GM21447 (cell line): ENCODE measurements around the gene SLC10A1.

ENCODE experiments used
- ATAC-seq: cut with Tn5 transposase; IDR thresholded peaks from one replicate; pipeline ENCODE4 v1.9.1; 2021; ENCODE audit not compliant: unreplicated experiment

Gene SLC10A1

DNA sequence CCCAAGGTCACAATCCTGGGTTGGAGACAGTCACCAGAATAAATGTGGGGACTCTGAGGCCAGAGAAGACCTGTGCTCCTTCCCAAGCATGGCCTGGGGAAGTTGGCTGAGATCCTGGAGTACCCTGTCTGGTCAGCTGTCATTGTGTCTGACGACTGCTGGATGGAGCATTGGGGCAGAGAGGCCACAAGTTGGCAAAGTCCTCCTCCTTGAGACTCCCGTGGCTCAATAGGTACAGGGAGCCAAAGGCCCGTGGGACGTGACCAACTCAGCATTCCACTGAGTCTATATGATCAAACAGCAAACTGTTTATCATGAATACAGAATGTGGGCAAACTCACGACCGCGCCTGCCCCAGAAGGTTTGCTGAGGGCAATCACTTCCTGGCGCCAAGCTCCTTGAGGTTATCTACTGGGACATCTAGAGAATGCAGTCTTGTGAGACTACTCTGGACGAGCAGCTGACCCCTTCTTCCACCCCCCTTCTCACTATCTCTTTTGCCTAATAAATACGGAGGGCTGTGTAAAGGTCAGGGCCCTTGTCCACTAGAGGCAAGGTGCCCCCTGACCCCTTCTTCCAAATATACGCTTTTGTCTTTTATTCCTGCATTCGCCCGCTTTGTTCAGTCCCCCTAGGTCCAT is 14.3 kb upstream of the SLC10A1 start:
- no peak for ATAC-seq

DNA sequence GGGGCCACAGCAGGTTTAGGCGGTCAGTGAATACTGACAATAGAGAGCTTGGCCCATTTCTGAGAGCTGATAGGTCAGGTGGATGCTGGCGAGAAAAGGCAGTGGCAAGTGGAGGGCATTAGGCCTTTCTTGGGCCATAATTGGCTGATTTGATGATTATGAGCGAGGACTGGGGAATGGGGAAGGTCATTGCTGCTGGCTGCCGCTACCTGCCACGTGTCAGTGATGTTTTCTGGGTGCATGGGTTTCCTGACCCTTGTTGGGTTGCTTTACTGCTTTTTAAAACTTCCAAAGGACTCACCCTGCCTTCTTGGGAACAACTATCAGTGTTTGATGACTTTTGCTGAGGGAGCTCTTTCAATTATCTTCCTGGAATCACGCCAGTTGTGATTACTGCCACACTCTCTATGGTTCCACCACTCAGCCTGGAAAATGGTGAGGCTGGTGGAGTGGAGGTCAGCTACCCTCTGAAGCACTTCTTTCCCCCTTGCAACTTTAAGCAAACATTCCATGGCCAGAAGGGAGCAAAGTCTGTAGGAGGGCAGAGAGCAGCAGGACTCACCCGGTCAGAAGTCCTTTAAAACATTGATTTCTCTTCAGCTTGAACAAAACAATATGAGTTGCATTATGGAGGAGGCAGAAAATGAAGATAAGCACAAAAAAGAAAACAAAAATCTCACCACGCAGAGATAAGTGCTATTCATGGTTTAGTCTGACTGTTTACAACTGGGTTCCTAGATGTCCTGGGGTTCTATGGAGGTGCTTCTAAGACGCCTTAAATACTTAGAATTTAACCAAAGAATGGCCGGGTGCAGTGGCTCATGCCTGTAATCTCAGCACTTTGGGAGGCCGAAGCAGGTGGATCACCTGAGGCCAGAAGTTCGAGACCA is 12.1 kb upstream of the SLC10A1 start:
- no peak for ATAC-seq

DNA sequence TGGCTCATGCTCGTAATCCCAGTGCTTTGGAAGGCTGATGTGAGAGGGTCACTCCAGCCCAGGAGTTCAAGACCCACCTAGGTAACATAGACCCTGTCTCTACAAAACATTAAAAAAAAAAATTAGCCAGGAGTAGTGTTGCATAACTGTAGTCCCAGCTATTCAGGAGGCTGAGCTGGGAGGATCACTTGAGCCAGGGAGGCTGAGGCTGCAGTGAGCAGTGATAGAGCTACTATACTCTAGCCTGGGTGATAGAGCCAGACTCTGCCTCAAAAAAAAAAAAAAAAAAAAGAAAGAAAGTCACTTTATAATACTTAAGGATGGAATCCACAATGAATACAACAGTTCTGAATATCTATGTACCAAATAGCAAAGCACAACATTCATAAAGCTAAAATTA is 10.2 kb upstream of the SLC10A1 start:
- no peak for ATAC-seq

DNA sequence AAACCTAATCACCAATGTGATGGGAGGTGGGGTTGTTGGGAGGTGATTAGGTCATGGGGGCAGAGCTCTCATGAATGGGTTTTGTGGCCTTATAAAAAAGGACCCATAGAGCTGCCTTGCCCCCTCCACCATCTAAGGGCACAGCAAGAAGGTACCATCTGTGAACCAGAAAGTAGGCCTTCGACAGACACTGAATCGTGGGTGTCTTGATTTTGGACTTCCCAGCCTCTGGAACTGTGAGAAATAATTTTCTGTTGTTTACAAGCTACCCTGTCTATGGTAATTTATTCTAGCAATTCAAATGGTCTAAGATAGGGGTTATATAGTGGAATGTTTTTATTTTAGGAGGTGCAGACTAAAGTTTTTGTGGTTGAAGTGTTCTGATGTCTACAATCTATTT is 7.9 kb upstream of the SLC10A1 start:
- no peak for ATAC-seq

DNA sequence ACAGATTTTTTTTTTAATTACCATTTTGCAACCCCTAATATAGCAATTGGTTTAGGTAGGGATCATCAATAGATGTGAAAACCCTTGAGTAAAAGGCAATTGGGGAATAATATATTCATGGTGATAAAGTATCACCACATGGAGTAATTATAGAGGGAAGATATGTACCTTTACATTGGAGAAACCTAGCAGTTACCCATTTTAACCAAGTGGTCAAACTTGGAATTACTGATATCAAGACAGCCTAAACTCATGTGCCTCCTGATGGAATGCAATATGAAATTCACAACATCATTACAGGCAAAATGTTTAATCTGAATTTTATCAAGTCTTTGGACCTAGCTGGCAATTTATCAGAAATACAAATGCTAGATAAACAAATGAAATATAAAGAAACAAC is 6.7 kb upstream of the SLC10A1 start:
- no peak for ATAC-seq

DNA sequence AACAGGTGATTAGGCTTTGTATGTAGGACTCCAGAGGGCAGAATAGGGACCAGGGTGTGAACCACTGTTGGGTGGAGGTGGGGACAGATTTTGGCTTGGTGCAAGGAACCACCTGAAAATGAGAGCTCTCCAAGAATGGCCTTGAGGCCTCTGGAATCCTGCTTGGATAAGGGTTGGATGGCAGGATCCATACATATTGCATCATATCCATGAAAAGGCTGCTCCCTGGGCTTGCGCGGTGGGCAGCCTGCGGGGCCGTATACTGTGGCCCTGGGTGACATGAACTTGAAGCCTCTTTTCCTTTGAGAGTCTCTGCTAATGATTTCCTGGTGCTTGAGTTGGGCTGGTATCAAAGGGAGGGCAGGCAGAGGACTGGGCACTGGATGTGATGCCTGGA is 1.3 kb upstream of the SLC10A1 start:
- no peak for ATAC-seq

DNA sequence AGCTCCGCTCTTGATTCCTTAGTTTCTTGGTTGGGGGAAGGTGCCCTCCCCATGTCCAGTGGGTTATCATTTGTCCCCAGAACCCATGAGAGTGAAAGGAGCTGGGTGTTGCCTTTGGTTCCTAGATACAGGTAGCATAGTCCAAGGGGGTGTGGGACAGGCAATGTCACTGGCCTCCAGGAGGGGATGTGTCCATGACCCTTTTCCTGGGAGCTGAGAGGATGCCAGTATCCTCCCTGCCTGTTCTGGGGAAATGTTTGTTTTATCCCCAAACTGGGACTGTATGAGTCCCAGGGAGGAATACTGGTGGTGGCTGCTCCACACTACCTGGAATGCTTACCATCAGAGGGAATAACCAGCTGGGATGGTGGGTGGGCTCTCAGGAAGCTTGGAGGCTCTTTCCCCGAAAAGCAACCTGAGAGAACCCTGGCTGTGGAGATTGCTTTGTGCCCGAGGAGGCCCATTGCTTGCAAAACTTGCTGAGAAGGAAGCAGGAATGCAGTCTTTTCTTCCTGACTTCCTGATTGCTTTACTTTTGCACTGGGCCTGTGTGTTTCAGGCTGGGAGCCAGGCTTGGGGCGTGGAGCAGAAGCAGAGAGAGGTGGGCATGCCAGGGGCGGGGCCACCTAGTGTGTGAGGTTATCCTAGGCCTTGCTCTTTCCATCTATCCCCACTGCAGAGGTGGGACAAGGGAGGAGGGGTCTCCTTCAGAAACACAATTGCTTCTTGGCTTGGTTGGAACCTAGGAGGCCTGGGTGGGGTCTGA is 715 bp upstream of the SLC10A1 start:
- ATAC-seq: no peak

DNA sequence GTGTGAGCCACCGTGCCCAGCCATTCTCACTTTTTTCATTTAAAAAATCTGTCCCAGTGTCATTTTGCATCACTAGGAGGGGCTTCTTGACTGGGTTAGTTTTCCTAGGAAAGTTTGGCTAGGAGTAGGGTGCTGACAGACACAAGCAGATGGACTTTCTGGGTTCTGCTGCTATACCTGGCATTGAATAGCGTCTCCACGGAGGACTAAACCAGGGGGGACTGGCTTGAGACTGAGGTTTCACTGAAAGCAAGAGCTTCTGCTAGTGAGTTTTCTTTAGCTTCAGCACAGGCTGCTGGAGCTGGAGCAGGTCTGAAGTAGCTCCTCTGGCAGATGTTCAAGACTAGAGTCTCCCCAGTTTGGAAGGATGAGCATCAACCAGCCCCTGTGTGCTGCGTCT is 1.4 kb downstream of the SLC10A1 start:
- ATAC-seq: no peak

DNA sequence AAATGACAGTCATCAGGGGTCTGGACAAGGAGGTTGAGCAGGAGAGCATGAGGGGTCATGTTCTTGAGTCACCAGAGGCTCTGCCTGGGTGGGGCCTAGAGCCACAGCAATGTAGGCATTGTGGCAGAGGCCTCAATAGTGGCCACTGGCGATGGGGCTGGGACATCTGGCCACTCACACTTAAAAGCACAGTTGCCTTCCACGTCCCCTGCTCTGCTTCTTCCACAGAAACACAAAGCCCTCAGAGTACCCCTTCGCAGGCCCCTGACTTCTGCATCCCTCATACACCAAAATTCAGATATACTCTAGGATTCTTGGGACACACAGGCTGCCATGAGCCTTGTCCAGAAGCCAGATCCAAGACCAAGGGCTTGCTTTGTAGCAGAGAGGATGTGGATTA is 2.2 kb downstream of the SLC10A1 start:
- ATAC-seq: no peak

DNA sequence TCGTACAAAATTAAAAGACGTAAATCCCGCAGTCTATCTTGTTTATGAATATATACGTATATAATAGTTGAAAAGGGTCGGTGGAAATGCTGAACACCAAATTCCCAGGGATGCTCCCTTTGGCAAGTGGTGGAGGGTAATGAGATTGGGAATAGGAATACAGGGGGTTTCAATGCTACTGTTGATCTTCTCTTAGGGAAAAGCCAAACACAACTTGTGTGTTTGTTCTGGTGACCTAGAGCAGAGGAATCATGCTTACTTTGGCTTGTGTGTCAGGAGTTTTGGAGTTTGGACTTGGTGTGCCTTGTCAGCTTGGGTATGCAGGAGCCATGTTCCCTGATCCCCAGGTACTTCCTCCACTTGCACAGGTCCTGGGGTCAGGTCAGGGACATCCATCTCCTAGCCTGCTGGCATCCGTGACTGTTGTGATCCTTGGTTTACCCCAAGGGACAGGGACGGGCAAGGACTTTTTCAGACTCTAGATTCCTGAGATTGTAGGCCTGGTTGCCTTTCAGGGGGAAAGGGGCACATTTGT is 4.1 kb downstream of the SLC10A1 start:
- no peak for ATAC-seq

DNA sequence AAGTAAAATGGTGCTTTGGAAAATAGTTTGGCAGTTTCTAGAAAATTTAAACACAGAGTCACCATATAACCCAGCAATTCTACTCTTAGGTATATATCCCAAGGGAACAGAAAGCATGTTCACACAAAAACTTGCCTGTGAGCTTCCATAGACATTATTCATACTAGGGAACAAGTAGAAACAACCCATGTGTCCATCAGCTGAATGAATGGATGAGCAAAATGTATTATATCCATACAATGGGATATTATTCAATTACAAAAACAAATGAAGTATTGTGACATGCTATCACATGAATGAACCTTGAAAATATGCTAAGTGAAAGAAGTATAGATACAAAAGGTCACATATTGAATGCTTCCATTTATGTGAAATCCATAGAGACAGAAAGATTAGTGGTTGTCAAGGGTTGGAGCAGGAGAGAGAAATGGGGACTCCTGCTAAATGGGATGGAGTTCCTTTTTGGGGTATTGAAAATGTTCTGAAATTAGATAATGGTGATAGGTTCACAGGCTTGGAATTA is 7.9 kb downstream of the SLC10A1 start:
- ATAC-seq: no peak

DNA sequence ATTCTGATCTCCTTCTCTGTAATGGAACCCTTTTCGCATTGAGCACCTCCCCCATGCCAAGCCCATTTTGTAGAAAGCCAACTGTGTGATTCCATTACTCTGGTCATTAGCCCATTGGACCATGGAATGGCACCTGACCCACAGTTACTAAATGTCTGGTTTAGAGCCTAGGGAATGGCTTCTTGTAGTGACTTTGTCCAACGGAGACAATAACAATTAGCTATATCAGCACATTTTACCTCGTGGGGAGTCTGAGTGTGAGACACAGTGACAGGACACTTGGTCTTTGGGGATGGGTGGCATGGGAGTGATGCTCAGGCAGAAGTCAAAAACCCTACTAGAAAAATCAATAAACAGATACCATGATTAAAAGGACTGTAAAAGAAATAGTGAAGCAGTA is 10.4 kb downstream of the SLC10A1 start:
- no peak for ATAC-seq

DNA sequence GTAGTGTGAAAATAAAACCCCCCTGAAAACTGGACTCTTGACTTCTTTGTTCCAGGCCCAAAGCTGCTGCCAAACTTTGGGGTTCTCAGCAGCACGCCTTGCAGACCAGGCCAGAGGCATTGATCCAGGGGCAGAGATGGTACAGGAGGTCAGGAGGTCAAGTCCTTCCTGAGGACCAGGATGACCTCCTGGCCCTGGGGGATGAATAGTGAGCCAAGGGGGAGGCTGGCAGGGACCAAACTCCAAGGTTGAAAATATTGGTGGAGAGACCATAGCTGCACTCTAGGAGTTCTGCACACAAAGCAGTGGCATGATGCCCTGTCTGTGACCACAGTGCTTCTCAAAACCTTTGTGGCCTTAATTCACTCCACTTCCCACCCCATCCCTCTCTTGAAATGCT is 12.1 kb downstream of the SLC10A1 start:
- ATAC-seq: no peak

DNA sequence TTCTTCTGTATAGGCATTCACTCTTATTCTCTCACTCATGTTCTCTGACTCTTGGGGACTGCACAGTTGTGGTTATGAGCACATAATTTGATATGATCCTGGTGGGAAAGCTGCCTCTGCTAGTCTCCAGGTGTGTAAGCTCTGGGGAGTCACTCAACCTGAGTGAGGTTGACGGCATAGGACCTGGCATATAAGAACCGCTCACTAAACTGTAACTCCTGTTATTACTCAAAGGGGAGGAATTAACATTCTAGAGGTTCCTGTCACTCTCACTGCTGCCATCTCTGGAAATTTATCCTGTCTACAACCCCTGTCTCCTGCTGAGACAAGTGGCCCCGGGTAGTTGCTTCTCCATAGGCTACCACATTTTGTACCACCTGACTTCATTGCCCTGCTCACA is 16.1 kb downstream of the SLC10A1 start:
- no peak for ATAC-seq

DNA sequence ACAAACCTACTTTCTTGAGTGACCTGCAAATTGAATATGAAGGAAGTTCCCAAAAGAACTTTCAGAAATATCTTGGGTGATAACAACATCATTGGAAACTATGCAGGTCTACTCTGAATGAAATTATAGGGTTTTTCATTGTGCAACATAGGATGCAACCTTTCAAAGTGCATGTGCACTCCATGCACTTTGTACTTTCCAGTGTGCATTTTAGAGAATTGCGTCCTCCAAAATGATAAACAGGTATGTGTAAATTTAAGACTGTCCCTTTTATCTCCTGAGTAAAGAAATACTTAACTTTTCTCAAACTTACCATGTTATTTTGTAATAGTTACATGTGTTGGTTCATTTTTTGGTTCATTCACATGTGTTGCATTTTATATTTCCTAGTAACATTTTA is 16.9 kb downstream of the SLC10A1 start:
- ATAC-seq: no peak

DNA sequence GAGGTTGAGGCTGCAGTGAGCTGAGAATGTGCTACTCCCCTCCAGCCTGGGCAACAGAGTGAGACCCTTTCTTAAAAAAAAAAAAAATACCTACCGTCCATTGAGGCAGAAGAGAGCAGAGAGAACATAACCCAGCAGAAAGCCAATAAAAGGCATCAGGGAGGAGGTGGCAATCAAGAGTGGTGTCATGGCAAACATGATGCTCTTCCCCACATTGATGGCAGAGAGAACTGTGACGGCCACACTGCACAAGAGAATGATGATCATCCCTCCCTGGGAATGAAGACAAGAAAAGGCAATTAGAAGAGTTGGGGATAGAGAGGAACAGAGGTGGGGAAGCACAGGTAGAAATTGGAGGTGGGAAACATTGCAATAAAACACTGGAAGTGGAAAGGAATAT is 18.0 kb downstream of the SLC10A1 start:
- ATAC-seq: no peak

DNA sequence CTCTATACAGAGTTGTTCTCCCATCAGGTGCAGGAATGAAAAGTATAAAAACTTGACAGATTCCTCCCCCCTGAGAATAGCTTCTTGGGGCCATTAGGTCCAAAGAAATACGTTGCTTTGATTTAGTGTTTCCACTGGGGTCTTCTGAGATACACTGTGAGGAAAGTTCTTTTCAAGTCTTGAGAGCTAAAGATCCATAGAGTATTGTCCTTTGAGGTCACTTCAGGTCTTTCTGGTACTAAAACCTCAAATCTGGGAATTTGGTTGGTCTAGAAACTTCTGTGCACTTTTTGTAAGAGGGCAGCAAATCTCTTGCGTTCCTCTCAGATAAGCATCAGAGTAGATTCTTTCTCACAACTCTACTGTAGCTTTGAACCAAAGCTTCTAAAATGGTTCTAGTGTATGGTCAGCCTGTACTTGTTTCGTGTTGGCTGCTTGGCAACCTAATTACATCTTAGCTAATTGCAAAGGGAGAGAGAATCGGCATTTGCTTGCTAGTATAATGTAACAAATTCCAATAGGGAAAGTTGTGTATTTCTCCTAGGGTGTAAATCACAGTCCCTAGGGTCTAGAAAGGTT is 20.1 kb downstream of the SLC10A1 start:
- no peak for ATAC-seq

DNA sequence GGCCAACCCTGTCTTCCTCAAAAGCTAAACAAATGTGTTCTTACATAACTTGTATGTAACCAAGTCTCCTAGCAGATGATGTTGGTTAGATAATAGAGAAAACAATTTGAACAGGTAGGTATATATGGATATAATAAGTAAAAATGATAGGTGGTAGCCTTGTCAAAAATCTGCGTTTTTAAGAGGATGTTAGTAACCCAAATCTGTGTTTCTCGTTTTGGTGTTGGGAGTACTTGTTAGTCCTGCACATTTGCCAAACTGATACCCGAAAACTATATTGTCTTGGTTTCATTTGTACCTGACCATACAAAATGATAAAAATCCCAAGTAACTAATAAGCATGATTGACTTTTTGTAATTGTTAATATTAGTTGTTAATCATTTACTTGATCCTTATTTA is 22.0 kb downstream of the SLC10A1 start:
- no peak for ATAC-seq

DNA sequence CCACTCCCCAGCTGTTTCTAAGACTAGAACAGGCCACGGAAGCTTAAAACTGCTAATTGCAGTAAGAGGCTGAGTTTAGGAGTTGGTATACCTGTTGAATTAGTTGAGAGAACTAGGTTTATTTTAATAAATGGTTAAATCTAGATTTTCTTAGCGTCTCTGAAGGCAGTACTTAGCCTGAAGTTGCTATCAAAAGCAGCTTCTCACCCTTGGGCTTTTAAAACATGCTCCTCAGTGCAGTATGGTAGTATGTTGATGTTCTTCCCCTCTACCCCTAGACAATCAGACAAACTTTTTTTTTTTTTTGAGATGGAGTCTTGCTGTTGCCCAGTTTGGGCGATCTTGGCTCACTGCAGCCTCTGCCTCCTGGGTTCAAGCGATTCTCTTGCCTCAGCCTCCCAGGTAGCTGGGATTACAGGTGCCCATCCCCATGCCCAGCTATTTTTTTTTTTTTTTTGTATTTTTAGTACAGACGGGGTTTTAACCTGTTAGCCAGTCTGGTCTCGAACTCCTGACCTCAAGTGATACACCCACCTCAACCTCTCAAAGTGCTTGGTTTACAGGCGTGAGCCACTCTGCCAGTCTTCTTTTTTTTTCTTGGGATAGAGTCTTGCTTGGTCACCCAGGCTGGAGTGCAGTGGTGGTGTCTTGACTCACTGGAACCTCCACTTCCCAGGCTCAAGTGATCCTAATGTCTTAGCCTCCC is 23.3 kb downstream of the SLC10A1 start:
- ATAC-seq: no peak
